Measurements from ENCODE around the gene KISS1R.

The KISS1R gene

DNA sequence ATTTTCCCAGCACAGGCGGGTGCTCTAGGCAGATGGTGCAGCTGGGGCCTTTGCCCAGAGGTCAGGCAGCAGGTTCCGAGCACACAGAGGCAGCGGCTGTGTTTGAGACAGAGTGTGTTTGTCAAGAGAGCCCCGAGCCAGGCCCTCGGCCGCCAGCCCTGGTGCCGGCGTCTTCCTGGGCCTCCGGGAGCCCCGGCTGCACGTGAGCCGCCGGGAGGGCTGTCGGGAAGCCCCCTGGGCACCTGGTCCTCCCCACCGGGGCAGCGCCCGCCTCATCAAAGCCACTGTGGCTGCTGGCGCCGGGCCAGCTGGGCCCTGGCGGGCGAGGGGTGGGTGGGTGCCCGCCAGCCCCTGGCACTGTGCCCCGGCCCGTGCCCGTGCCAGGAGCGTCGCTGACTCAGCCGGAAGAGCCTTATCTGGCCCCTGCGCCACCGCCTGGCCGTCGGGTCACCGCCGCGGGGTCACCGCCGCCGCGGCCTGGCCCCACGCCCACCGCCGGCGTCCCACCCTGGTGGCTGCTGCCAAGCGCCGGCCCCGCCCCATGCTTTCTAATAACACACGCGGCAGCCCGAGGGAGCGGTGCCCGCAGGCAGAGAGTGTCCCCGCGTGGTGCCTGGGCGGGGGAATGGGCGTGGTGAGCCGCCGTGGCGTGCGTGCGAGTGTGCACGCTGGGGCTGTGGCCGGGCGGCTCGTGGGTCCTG is 23.6 kb downstream of the KISS1R start:
- peak; percentile 78 for DNase-seq

DNA sequence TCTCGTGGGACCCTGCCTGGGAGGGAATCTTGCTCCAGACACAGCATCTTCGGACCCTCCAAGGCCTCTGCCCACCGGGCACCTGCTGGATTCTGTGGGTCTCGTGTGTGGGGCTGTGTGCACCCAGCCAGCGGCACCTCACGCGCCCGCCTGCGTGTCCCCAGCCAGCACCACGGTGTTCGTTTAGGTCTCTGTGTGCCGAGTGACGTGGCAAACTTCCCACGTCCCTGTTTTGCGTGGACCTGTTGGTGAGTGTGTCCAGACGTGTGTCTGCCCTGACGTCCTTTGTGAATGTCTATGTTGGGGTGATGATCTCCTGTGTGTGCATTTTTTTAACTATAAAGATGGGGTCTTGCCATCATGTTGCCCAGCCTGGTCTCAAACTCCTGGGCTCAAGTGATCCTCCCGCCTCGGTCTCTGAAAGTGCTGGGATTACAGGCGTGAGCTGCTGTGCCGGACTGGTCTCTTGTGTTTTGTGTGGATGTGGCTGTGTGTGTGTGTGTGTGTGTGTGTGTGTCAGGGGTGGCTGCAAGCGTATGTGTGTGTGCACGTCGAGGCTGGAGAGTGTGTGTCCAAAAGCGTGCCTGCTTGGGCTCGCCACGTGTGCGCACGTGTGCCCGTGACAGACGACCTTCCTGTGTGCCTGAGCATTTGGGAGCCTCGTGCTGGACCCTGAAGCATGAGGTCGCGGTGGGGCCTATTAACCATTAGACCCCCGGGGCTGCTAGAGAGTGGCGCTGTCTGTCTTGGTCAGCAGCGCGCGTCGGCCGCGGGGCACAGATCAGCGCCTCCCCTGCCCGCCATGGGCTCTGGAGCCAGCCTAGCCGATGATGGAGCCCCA is 24.4 kb downstream of the KISS1R start:
- no peak for DNase-seq

GRCh38 chr19:942133-942645 is 25.1 kb downstream of the KISS1R start:
- DNase-seq: no peak

GRCh38 chr19:943551-944170 is 26.5 kb downstream of the KISS1R start:
- DNase-seq: no peak

- DNase-seq: no peak
Measured at GRCh38 chr19:944171-944567, 27.0 kb downstream of the KISS1R start.

DNA sequence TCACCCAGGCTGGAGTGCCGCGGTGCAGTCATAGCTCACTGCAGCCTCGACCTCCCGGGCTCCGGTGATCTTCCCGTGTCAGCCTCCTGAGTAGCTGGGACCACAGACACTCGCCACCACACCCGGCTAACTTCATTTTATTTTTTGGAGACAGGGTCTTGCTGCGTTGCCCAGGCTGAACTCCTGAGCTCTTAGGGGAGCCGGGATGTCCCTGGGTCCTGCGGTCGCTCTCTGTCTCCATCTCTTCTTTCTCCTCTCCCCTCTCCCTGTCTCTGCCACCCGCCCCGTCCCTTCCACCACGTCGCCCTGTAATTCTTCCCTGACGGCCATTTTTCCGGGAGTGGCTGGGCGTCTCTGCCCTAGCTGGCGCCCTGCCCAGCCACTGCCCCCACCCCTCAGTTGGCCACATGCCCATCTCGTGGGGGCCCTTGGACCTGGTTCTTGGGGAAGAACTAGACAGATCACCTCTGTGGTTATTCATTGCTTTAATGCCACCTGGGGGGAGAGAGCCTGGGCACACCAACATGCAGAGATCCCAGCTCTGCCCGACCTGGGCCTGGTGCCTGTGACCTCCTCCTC is 27.6 kb downstream of the KISS1R start:
- DNase-seq: no peak

DNA sequence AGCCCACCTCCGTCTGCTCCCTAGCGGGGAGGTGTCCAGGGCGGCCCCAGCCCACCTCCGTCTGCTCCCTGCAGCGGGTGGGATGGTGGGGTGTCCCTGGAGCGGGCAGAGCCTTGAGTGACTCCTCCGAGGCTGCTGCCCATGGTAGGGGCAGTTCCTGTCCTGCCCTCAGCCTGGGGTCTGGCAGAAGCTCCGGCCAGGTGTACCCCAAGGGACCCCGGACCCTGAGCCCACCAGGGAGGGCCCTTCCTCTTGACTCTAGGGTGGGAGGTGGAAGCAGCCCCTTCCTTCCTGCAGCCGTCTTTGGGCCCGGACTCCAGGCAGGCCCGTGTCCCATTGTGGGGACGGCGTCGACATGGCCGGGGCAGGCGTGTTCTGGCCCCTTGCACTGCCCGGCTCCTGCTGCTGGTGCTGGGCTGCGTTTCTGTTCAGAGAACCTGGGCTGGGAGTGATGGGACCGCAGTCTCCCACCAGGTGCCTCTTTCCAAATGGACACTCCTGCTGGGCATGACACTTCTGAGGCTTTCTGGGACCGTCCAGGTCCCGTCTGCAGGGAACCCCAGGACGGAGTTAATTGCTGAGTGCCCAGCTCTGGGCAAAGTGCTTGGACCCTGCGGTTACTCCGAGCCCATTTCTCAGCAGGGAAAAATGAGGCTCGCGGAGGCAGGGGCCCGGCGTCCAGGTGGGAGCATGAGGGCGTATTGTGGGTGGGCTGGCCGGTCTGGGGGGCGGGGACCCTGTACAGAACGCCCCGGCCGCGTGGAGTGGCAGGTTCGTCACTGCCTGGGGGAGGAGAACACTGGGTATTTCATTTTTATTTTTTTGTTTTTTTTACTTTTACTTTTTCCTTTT is 28.5 kb downstream of the KISS1R start:
- no peak for DNase-seq

- DNase-seq: no peak
Measured at GRCh38 chr19:947090-947706, 30.1 kb downstream of the KISS1R start.

DNA sequence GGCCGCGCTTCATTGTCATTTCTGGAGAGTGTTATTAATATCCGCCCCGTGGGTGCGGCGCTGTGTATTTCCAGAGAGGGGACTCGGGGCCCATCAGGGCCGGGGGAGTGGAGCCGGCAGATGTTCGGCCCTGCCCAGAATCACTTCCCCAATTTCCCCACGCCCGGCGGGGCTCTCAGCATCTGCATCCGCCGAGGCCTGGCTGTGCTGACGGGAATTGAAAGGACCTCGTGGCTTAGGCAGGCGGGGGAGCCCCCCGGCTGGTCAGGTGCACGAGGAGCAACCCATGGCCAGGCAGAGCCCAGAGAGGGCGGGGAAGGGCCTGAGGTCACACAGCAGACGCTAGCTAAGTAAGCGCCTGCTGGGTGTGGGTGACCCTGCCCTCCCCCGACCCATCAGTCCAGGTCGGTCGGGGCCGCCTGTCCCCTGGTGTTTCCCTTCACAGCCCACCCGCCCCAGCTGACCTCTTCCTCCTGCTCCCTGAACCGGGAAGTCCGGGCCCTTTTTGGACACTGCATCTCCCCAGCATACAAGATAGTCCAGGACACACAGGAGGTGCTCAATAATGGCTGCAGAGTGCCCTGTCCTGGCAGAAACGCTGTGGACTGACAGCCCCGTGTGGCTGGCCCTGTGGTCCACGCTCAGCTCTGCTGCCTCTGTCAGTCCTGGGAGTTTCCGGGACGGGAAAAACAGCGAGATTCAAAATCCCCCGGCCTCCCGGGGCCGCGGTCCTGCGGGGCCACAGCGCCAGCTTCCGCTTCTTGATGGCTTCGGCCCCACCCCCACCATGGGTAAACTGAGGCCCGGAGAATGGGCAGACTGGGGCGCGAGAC is 30.8 kb downstream of the KISS1R start:
- DNase-seq: no peak

DNA sequence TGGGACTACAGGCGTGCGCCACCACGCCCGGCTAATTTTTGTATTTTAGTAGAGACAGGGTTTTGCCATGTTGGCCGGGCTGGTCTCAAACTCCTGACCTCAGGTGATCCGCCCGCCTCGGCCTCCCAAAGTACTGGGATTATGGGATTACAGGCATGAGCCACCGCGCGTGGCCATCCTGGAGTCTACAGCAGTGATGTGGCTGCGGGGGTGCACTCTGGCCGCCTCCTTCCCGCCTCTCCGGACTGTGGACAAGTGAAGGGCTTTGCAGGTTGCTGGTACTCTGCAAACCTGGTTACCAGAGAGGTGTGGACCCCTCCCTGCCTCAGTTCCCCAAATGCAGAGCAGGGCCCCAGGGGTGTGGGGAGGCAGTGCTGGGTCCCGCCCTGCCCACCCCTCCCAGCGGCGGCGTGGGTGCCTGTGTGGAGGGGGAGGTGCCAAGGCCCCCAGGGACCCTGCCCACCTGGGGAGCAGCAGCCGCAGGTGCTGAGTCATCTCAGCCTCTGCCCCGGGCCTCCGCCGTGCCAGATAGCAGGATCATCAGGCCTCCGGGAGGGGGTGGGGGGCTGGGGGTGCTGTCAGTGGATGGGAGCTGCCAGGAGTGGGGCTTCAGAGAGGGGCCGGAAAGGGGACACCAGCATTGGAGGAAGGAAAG is 31.8 kb downstream of the KISS1R start:
- no peak for DNase-seq

- DNase-seq: no peak
Measured at GRCh38 chr19:950352-951066, 33.4 kb downstream of the KISS1R start.

DNA sequence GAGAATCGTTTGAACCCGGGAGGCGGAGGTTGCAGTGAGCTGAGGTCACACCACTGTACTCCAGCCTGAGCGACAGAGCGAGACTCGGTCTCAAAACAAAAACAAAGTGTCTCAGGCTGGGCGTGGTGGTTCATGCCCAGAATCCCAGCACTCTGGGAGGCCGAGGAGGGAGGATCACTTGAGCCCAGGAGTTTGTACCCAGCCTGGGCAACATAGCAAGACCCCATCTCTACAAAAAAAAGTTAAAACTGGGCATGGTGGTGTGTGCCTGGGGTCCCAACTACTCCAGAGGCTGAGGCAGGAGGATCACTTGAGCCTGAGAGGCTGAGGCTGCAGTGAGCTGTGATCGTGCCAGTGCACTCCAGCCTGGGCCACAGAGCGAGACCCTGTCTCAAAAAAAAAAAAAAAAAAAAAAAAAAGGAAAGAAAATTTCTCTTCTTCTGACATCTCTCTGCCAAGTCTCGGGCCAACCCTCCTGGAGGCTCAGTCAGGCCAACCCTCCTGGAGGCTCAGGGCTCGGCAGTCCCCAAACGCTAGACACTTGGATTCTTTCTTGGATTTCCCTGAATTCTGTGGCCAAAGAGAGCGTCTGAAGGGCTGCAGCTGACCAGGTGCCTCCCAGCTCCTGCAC is 35.0 kb downstream of the KISS1R start:
- DNase-seq: no peak

- DNase-seq: no peak
Measured at GRCh38 chr19:952680-953444, 35.7 kb downstream of the KISS1R start.

- DNase-seq: no peak
Measured at GRCh38 chr19:953445-954271, 36.5 kb downstream of the KISS1R start.

- DNase-seq: no peak
Measured at GRCh38 chr19:954272-954671, 37.1 kb downstream of the KISS1R start.

DNA sequence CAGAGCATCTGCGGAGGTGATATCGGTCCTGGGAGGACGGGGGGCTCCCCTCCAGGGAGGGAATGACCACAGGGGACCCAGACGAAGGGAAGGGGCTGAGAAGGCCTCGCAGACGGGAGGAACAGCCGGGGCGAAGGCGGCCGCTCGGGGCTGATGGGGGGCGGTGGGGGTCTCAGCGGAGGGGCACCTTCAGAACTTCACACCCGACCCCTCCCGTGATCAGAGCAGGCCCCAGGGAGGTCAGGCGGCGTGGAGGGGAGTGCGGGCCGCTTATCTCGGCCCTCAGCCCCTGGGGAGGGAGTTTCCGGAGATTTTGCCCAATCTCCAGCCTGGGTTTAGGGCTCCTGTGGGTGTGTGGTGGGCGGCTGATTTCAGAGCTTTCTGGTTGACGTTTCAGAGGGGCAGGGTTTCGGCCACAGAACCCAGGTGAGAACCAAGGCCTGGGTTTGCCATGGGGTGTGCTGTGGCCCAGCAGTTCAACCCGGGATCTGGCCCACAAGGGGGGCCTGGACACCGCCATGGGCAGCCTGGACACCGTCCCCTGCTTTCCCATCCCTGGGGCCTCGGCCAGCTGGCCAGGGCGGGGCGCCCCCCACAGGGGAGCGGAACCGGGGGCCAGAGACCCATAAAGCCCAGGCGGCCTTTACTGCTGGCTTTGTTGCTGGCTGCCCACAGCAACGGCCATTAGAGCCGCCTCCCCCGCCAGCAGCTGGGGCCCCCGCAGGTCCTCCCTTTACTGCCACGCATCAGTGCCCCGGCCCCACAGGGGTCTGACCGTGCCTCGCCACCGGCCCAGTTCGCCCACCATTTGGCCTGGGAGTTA is 37.8 kb downstream of the KISS1R start:
- no peak for DNase-seq
